Measurements from ENCODE around the gene KCNT2.
"Not testable (repeated sequence)": the region's sequence is repeated elsewhere in the genome, so short reads cannot be mapped to it uniquely, and the experiment has no call there.

The KCNT2 gene

DNA sequence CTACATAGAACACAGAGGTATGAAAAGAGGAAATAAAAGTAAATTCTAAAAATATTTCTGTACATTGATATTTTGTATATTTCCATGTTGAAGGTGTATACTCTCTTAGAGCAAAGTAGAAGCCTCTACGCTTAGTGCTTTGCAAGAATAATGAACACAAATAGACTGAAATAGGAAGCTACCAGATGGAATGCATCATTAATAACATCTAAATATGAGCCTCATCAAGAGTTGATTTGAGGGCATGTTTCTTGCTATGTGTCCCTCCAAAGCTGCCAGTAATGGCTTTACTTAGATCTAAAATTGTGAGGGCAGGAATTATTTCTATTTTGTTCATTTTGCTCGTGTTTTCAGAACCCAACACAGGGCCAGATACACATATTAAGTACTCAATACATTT is 94.4 kb downstream of the KCNT2 start:
- no peak overlapping the region for H3K4me3 ChIP-seq (ENCODE audit: low read depth in 1 of 2, low read length in 2 of 2)
- peaks cover 0 to 4% of the 10 kb centered on the region in 2 donors for H3K9me3 ChIP-seq (ENCODE audit: control insufficient read depth in 1 of 2, low read length in 2 of 2)
- no peak overlapping the region for H3K27ac ChIP-seq (ENCODE audit: low read length)
- no peaks in the 10 kb centered on the region for H3K4me1 ChIP-seq (ENCODE audit: control insufficient read depth in 1 of 2, insufficient read depth in 2 of 2, low read length in 2 of 2)
- H3K27me3 ChIP-seq (ENCODE audit: low read depth, low read length): no peaks in the 10 kb centered on the region
- no peaks in the 10 kb centered on the region for H3K36me3 ChIP-seq (ENCODE audit: control insufficient read depth in 1 of 2, insufficient read depth in 2 of 2, low read length in 2 of 2)

DNA sequence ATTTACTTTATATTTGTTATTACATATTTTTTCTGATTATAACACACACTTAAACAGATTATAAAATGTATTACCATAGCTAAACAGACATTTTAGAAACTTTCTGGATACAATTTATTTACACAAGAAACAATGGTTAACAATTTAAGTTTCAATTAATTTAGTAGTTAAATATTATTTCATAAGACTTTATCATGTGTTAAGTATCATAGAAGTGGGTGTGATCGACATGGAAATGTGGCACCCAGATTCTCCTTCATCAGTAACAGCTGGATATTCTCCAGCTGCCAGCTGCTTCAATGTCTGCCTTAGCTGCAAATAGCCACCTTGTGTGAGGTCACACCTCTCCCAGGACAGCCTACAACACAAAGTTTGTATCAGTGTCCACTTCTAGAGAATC is 97.8 kb downstream of the KCNT2 start:
- Histone ChIP-seq H3K4me3 (ENCODE audit: low read depth in 1 of 2, low read length in 2 of 2) (no peak overlapping the region), H3K9me3 (ENCODE audit: control insufficient read depth in 1 of 2, low read length in 2 of 2) (no peaks in the 10 kb centered on the region), H3K36me3 (ENCODE audit: control insufficient read depth in 1 of 2, insufficient read depth in 2 of 2, low read length in 2 of 2) (no peaks in the 10 kb centered on the region), H3K4me1 (ENCODE audit: control insufficient read depth in 1 of 2, insufficient read depth in 2 of 2, low read length in 2 of 2) (no peaks in the 10 kb centered on the region), H3K27me3 (ENCODE audit: low read depth, low read length) (no peaks in the 10 kb centered on the region), H3K27ac (ENCODE audit: low read length) (no peak overlapping the region)

DNA sequence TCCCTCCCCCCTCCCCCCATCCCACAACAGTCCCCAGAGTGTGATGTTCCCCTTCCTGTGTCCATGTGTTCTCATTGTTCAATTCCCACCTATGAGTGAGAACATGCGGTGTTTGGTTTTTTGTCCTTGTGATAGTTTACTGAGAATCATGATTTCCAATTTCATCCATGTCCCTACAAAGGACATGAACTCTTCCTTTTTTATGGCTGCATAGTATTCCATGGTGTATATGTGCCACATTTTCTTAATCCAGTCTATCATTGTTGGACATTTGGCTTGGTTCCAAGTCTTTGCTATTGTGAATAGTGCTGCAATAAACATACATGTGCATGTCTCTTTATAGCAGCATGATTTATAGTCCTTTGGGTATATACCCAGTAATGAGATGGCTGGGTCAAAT is 104.0 kb downstream of the KCNT2 start:
- H3K36me3 ChIP-seq (ENCODE audit: control insufficient read depth in 1 of 2, insufficient read depth in 2 of 2, low read length in 2 of 2); H3K4me1 ChIP-seq (ENCODE audit: control insufficient read depth in 1 of 2, insufficient read depth in 2 of 2, low read length in 2 of 2); H3K27me3 ChIP-seq (ENCODE audit: low read depth, low read length); H3K27ac ChIP-seq (ENCODE audit: low read length); H3K4me3 ChIP-seq (ENCODE audit: low read depth in 1 of 2, low read length in 2 of 2); H3K9me3 ChIP-seq (ENCODE audit: control insufficient read depth in 1 of 2, low read length in 2 of 2): not testable (repeated sequence)

DNA sequence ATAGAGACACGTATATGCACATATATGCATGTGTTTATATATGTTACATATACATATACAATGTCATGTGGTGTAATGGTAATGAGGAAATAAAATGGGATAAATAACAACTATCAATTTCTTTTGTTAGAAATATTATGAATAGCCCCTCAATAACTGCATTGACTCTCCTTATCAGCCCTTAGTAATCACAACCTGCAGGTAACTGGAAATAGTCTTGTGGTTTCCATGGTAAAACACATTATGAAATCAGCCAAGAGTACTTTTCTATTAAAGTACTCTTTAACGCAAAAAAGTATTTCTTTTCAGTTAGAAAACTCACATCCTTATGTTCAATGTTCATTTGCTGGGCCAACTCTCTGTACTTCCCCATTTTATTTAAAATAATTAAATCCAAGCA is 105.8 kb downstream of the KCNT2 start:
- Histone ChIP-seq H3K27ac (ENCODE audit: low read length) (no peak overlapping the region), H3K9me3 (ENCODE audit: control insufficient read depth in 1 of 2, low read length in 2 of 2) (no peaks in the 10 kb centered on the region), H3K36me3 (ENCODE audit: control insufficient read depth in 1 of 2, insufficient read depth in 2 of 2, low read length in 2 of 2) (no peaks in the 10 kb centered on the region), H3K4me3 (ENCODE audit: low read depth in 1 of 2, low read length in 2 of 2) (no peak overlapping the region), H3K27me3 (ENCODE audit: low read depth, low read length) (no peaks in the 10 kb centered on the region), H3K4me1 (ENCODE audit: control insufficient read depth in 1 of 2, insufficient read depth in 2 of 2, low read length in 2 of 2) (no peaks in the 10 kb centered on the region)

DNA sequence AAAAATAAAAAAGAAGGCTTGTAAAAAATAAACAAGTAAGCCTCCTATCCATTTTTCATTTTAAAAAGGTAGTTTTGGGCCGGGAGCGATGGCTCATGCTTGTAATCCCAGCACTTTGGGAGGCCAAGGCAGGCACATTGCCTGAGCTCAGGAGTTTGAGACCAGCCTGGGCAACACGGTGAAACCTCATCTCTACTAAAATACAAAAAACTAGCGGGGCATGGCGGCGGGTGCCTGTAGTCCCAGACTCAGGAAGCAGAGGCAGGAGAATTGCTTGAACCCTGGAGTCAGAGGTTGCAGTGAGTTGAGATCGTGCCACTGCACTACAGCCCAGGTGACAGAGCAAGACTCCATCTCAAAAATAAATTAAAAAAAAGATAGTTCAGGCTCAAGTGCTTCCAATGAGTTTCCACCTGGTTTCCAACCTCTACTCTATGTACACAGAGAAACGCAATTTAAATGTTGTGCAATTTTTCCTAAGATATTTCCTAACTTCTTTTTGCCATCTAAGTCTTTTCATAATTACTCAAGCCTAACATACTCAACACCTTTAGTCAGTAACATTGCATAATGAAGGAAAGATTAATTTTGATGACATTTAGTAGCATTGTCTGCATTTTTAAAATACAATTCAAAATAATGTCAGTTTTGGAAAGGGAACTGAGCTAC is 106.3 kb downstream of the KCNT2 start:
- no peak overlapping the region for H3K27ac ChIP-seq (ENCODE audit: low read length)
- no peaks in the 10 kb centered on the region for H3K9me3 ChIP-seq (ENCODE audit: control insufficient read depth in 1 of 2, low read length in 2 of 2)
- H3K4me3 ChIP-seq (ENCODE audit: low read depth in 1 of 2, low read length in 2 of 2): no peak overlapping the region
- no peaks in the 10 kb centered on the region for H3K36me3 ChIP-seq (ENCODE audit: control insufficient read depth in 1 of 2, insufficient read depth in 2 of 2, low read length in 2 of 2)
- H3K4me1 ChIP-seq (ENCODE audit: control insufficient read depth in 1 of 2, insufficient read depth in 2 of 2, low read length in 2 of 2): no peaks in the 10 kb centered on the region
- H3K27me3 ChIP-seq (ENCODE audit: low read depth, low read length): no peaks in the 10 kb centered on the region

DNA sequence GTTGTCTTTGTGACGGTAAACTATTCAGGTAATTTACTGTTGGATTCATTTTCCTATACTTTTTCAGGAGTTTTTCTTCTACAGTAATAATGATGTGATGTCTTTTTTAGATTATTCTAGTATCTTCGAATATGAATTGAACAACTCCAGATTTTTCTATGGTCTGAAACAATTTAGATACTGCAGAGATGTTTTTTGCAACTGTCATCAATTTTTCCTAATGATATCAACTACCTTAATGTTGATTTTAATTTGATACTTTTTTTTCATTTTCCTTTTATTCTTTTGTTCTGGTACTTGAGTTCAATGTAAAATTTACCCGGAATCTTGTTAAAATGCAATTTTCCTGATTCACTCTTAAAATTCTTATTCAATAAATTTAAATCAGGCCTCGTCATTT is 110.4 kb downstream of the KCNT2 start:
- H3K4me3 ChIP-seq (ENCODE audit: low read depth in 1 of 2, low read length in 2 of 2): no peak overlapping the region
- no peaks in the 10 kb centered on the region for H3K4me1 ChIP-seq (ENCODE audit: control insufficient read depth in 1 of 2, insufficient read depth in 2 of 2, low read length in 2 of 2)
- no peaks in the 10 kb centered on the region for H3K9me3 ChIP-seq (ENCODE audit: control insufficient read depth in 1 of 2, low read length in 2 of 2)
- no peaks in the 10 kb centered on the region for H3K36me3 ChIP-seq (ENCODE audit: control insufficient read depth in 1 of 2, insufficient read depth in 2 of 2, low read length in 2 of 2)
- H3K27me3 ChIP-seq (ENCODE audit: low read depth, low read length): no peaks in the 10 kb centered on the region
- no peak overlapping the region for H3K27ac ChIP-seq (ENCODE audit: low read length)

DNA sequence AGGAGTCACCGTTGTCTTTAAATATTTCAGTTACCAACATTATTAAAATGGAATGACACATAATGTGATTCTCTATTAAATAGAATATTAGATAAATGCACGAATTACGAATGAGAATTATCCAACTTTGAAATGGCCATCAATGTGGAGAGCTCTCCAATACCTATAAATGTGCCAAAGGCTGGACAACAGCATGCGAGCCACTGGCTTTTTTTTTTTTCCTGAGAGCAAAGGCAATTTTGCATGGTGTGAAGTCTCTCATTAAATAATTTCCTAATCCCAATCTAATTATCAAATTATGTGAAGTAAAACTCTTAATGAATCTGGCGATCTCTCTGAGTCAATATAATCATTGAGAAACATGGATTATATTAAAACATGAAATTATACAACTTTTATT is 113.5 kb downstream of the KCNT2 start:
- no peaks in the 10 kb centered on the region for H3K27me3 ChIP-seq (ENCODE audit: low read depth, low read length)
- H3K4me1 ChIP-seq (ENCODE audit: control insufficient read depth in 1 of 2, insufficient read depth in 2 of 2, low read length in 2 of 2): no peaks in the 10 kb centered on the region
- H3K27ac ChIP-seq (ENCODE audit: low read length): no peak overlapping the region
- no peak overlapping the region for H3K4me3 ChIP-seq (ENCODE audit: low read depth in 1 of 2, low read length in 2 of 2)
- H3K9me3 ChIP-seq (ENCODE audit: control insufficient read depth in 1 of 2, low read length in 2 of 2): no peaks in the 10 kb centered on the region
- H3K36me3 ChIP-seq (ENCODE audit: control insufficient read depth in 1 of 2, insufficient read depth in 2 of 2, low read length in 2 of 2): no peaks in the 10 kb centered on the region

DNA sequence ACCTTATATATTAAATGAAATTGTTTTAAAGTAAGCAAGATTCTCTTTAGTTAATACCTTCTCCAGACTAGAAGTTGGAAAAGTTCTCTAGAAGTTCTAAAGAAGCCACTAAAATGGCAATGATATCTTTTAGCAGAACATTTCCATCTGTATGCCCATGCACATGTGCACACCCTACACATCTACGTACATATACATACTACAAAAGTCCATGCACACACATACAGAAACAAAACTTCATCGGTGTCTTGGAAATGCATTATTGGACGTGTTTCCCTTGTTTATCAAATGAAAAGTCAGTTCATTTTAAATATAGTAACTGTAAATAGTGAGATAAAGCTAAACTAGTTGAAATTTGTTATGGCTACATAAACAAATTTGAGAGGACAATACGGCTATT is 114.4 kb downstream of the KCNT2 start:
- Histone ChIP-seq H3K4me3 (ENCODE audit: low read depth in 1 of 2, low read length in 2 of 2) (no peak overlapping the region), H3K4me1 (ENCODE audit: control insufficient read depth in 1 of 2, insufficient read depth in 2 of 2, low read length in 2 of 2) (no peaks in the 10 kb centered on the region), H3K27ac (ENCODE audit: low read length) (no peak overlapping the region), H3K27me3 (ENCODE audit: low read depth, low read length) (no peaks in the 10 kb centered on the region), H3K36me3 (ENCODE audit: control insufficient read depth in 1 of 2, insufficient read depth in 2 of 2, low read length in 2 of 2) (no peaks in the 10 kb centered on the region), H3K9me3 (ENCODE audit: control insufficient read depth in 1 of 2, low read length in 2 of 2) (no peaks in the 10 kb centered on the region)

DNA sequence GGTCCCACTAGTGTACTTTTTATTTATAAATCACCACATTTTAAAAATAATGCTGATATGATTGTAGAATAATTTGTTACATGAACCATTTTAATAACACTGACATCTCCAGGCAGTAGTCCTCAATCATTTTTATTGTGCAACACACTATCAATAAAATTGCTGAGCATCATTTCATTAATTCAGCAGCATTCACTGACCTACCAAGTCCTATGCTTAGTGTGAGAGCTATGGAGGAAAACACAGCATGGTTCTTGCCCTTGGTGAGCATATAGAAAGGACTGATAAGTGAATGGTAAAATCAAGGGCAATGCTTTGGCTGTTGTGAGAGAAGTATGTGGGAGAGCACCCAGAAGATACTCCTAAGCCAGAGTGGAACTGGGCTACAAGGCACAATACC is 119.7 kb downstream of the KCNT2 start:
- no peak overlapping the region for H3K27ac ChIP-seq (ENCODE audit: low read length)
- no peaks in the 10 kb centered on the region for H3K27me3 ChIP-seq (ENCODE audit: low read depth, low read length)
- no peaks in the 10 kb centered on the region for H3K36me3 ChIP-seq (ENCODE audit: control insufficient read depth in 1 of 2, insufficient read depth in 2 of 2, low read length in 2 of 2)
- H3K4me1 ChIP-seq (ENCODE audit: control insufficient read depth in 1 of 2, insufficient read depth in 2 of 2, low read length in 2 of 2): no peaks in the 10 kb centered on the region
- H3K9me3 ChIP-seq (ENCODE audit: control insufficient read depth in 1 of 2, low read length in 2 of 2): no peaks in the 10 kb centered on the region
- no peak overlapping the region for H3K4me3 ChIP-seq (ENCODE audit: low read depth in 1 of 2, low read length in 2 of 2)

DNA sequence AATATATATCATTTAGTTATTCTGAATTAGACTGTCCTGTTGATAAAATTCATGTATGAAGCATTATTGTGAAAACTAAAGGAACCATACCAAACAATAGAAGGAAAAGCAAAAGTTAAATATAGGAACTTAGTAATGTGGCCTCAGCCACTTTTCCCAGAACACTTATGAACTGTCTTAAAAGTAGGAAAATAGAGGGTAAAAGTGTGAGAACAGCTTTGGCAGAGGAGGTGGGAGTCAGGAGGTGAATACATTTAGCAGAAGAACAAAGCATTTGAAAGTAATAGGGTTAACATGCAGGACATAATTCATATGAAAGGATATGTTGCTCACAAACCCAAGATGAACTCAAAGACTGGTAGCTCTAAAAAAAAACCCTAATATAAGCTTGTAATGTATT is 121.9 kb downstream of the KCNT2 start:
- H3K36me3 ChIP-seq (ENCODE audit: control insufficient read depth in 1 of 2, insufficient read depth in 2 of 2, low read length in 2 of 2): no peaks in the 10 kb centered on the region
- H3K4me1 ChIP-seq (ENCODE audit: control insufficient read depth in 1 of 2, insufficient read depth in 2 of 2, low read length in 2 of 2): no peaks in the 10 kb centered on the region
- no peaks in the 10 kb centered on the region for H3K27me3 ChIP-seq (ENCODE audit: low read depth, low read length)
- H3K9me3 ChIP-seq (ENCODE audit: control insufficient read depth in 1 of 2, low read length in 2 of 2): no peaks in the 10 kb centered on the region
- no peak overlapping the region for H3K27ac ChIP-seq (ENCODE audit: low read length)
- H3K4me3 ChIP-seq (ENCODE audit: low read depth in 1 of 2, low read length in 2 of 2): no peak overlapping the region

DNA sequence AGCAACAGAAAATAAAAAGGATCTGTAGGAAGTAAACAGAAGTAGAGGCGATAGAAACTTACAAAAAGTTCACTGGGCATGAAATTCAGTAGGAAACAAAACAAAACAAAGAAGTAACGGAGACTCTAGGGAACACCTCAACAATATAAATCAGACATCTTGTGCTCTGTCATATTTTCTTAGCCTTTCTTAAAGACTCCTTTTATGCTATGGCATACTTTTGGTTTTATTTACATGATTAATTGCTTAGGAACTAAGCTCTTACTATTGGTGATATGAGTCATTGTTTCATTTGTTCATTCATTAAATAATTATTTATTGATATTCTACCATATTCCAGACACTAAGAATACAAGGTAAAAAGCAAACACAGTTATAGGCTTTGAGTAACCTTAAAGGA is 126.6 kb downstream of the KCNT2 start:
- Histone ChIP-seq H3K36me3 (ENCODE audit: control insufficient read depth in 1 of 2, insufficient read depth in 2 of 2, low read length in 2 of 2) (no peaks in the 10 kb centered on the region), H3K4me3 (ENCODE audit: low read depth in 1 of 2, low read length in 2 of 2) (no peak overlapping the region), H3K27ac (ENCODE audit: low read length) (no peak overlapping the region), H3K27me3 (ENCODE audit: low read depth, low read length) (no peaks in the 10 kb centered on the region), H3K9me3 (ENCODE audit: control insufficient read depth in 1 of 2, low read length in 2 of 2) (no peaks in the 10 kb centered on the region), H3K4me1 (ENCODE audit: control insufficient read depth in 1 of 2, insufficient read depth in 2 of 2, low read length in 2 of 2) (no peaks in the 10 kb centered on the region)

DNA sequence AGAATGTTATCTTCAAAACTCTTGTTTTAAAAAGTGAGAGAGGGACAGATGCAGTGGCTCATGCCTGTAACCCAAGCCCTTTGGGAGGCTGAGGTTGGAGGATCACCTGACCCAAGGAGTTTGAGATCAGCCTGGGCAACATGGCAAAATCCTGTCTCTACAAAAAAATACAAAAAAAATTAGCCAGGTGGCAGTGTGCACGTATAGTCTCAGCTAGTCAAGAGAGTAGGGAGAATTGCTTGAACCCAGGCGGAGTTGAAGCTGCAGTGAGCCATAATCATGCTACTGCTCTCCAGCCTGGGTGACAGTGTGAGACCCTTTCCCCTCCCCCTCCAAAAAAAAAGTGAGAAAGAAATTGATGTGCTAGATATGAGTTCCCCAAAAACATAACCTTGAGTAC is 131.0 kb downstream of the KCNT2 start:
- Histone ChIP-seq H3K4me1 (ENCODE audit: control insufficient read depth in 1 of 2, insufficient read depth in 2 of 2, low read length in 2 of 2) (no peaks in the 10 kb centered on the region), H3K36me3 (ENCODE audit: control insufficient read depth in 1 of 2, insufficient read depth in 2 of 2, low read length in 2 of 2) (no peaks in the 10 kb centered on the region), H3K9me3 (ENCODE audit: control insufficient read depth in 1 of 2, low read length in 2 of 2) (no peaks in the 10 kb centered on the region), H3K4me3 (ENCODE audit: low read depth in 1 of 2, low read length in 2 of 2) (no peak overlapping the region), H3K27ac (ENCODE audit: low read length) (no peak overlapping the region), H3K27me3 (ENCODE audit: low read depth, low read length) (no peaks in the 10 kb centered on the region)

All from muscle layer of duodenum (tissue), 2 donors.